ENCODE results near the gene FER1L5. TPM values are rescaled to one million over a fixed set of nuclear protein-coding genes. Genes with fewer than 3 reads are reported as not detected.

Gene FER1L5
- polyA plus RNA-seq, 1 of the 3 experiments (the other 2 are of a cell fraction) = 0.02 TPM

DNA sequence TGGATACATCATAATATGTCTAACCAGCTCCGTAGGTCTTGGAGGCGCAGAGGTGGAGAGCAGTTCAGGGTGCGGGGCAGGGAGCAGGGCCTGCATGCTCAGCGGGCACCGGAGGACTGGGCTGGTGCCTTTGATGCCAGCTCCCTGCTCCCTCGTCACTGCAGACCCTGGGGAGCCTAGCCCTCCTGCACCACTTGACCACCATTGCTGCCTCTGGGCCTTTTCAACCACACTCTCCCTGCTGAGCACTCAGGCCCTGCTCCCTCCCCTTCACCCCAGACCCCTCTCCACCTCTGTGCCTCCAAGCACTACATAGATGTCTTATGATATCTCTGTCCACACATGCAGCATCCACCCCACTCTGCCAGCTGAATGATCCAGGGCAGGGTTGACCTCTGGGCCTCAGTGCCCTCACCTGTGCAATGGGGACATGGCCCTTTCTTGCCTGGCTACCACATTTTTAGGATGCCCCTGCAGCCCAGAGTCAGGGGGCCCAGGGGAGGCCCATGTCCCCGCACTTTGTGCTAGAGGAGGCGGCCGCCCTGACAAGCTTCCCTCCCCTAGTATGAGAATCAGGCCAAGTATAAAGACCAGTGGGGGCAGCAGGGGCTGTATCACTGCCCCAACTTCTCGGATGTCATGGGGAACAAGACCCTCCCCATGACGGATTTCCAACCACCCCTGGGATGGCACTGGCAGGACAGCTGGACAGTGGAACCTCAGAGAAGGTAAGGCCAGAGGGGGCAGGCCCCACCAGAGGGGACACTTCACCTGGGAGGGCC, 46.3 kb downstream of the FER1L5 start:
- no peak for TF ChIP-seq SIN3A (IDR thresholded peaks at IDR 0.05; ENCODE audit: borderline replicate concordance, low read depth, low read length)
- TF ChIP-seq RCOR1 (IDR thresholded peaks at IDR 0.05; ENCODE audit: low read length) = no peak
- no peak for TF ChIP-seq FOXM1 (IDR thresholded peaks at IDR 0.05; ENCODE audit: low read depth)
- no peak for TF ChIP-seq TCF12 (IDR thresholded peaks at IDR 0.05)
- Histone ChIP-seq H3F3A (replicated peaks; ENCODE audit: insufficient read depth) (no peaks in the 10 kb centered on the region), H3K4me3 (ENCODE audit: low read depth in 2 of 2, low read length in 1 of 2) (no peak overlapping the region), H3K79me2 (ENCODE audit: insufficient read depth) (no peaks in the 10 kb centered on the region), H3K27ac (ENCODE audit: low read depth in 2 of 2, low read length in 1 of 2) (no peak overlapping the region), H4K20me1 (ENCODE audit: insufficient read depth) (no peaks in the 10 kb centered on the region), H3K36me3 (replicated peaks in 1 of 2; ENCODE audit: control insufficient read depth in 1 of 2, insufficient read depth in 2 of 2, low read length in 1 of 2) (no peaks in the 10 kb centered on the region), H2AFZ (ENCODE audit: low read depth) (no peak overlapping the region), H3K4me2 (no peak overlapping the region), H3K4me1 (ENCODE audit: control insufficient read depth in 1 of 2, insufficient read depth in 2 of 2, low read depth in 1 of 2, low read length in 1 of 2) (peaks cover 0 to 27% of the 10 kb centered on the region in 2 experiments; a peak in 1 of 4 replicates), H3K9me3 (no peaks in the 10 kb centered on the region), H3K27me3 (ENCODE audit: insufficient read depth) (no peaks in the 10 kb centered on the region), H3K9ac (no peak overlapping the region), H3K9me2 (no peaks in the 10 kb centered on the region)
- POLR2A ChIA-PET = no interaction called here
- CTCF ChIA-PET = interaction anchor here (1.6 kb wide), 1 partner anchor 51 kb away, joined by 5 read pairs; no protein-coding TSS in a partner anchor
- DNase-seq = no peak
- WGBS (ENCODE audit: low lambda C conversion rate) = 89% methylated on average over 10 of the region's 11 CpGs

DNA sequence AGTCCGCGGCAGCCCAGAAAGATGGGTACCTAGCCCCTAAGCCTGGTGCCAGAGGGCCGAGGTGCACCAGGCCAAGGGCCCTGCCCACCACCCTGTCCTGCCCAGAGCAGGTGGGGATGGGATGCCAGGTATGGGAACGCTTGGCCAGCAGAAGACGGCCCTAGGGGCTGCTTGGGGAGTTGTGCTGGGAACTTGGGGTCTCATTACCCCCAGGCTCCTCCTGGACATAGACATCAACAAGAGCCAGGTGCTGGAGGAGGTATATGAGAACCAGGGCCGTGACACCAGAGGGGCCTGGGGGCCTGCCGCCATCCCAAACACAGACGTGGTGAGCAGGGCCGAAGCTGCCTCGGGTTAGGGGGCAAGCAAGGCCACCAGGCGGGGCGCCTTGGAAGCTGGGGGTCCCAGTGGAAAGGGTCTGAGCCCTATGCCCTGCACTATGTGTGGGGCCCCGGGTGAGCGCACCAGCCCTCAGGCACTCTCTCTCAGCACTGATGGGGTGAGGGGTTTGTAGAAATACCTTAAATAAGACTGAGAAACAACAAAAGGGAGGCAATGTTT, 46.9 kb downstream of the FER1L5 start:
- no peaks in the 10 kb centered on the region for H3K79me2 ChIP-seq (ENCODE audit: insufficient read depth)
- no peaks in the 10 kb centered on the region for H3F3A ChIP-seq (replicated peaks; ENCODE audit: insufficient read depth)
- CTCF ChIA-PET = interaction anchor here (1.6 kb wide), 1 partner anchor 52 kb away, joined by 5 read pairs; no protein-coding TSS in a partner anchor
- H3K4me3 ChIP-seq (ENCODE audit: low read depth in 2 of 2, low read length in 1 of 2) = no peak overlapping the region
- 84% methylated on average over 7 of the region's 14 CpGs for WGBS (ENCODE audit: low lambda C conversion rate)
- no peak overlapping the region for H3K4me2 ChIP-seq
- H3K9ac ChIP-seq = no peak overlapping the region
- no peaks in the 10 kb centered on the region for H3K9me3 ChIP-seq
- no peak overlapping the region for H2AFZ ChIP-seq (ENCODE audit: low read depth)
- POLR2A ChIA-PET = no interaction called here
- no peaks in the 10 kb centered on the region for H3K27me3 ChIP-seq (ENCODE audit: insufficient read depth)
- peaks cover 0 to 27% of the 10 kb centered on the region in 2 experiments; a peak in 1 of 4 replicates for H3K4me1 ChIP-seq (ENCODE audit: control insufficient read depth in 1 of 2, insufficient read depth in 2 of 2, low read depth in 1 of 2, low read length in 1 of 2)
- no peak overlapping the region for H3K27ac ChIP-seq (ENCODE audit: low read depth in 2 of 2, low read length in 1 of 2)
- H3K36me3 ChIP-seq (replicated peaks in 1 of 2; ENCODE audit: control insufficient read depth in 1 of 2, insufficient read depth in 2 of 2, low read length in 1 of 2) = no peaks in the 10 kb centered on the region
- no peaks in the 10 kb centered on the region for H4K20me1 ChIP-seq (ENCODE audit: insufficient read depth)
- no peak for TF ChIP-seq SIN3A (IDR thresholded peaks at IDR 0.05; ENCODE audit: borderline replicate concordance, low read depth, low read length)
- TF ChIP-seq ELF1 (IDR thresholded peaks at IDR 0.05) = no peak
- TF ChIP-seq, protein P1, sequence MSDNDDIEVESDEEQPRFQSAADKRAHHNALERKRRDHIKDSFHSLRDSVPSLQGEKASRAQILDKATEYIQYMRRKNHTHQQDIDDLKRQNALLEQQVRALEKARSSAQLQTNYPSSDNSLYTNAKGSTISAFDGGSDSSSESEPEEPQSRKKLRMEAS (IDR thresholded peaks at IDR 0.05; ENCODE audit: low read depth) = no peak
- no peak for TF ChIP-seq SMC3 (IDR thresholded peaks at IDR 0.05; ENCODE audit: low read depth, low read length)
- no peak for TF ChIP-seq RAD21 (IDR thresholded peaks at IDR 0.05; ENCODE audit: low read length)
- no peak for TF ChIP-seq RFX5 (IDR thresholded peaks at IDR 0.05; ENCODE audit: low read length)
- TF ChIP-seq MXI1 (IDR thresholded peaks at IDR 0.05; ENCODE audit: low read depth, low read length) = no peak
- no peak for TF ChIP-seq FOXJ3 (CRISPR knock-in tag; IDR thresholded peaks at IDR 0.05)
- no peak for TF ChIP-seq TCF12 (IDR thresholded peaks at IDR 0.05)
- H3K9me2 ChIP-seq = no peaks in the 10 kb centered on the region
- no peak for DNase-seq
